NCI-H748 treated with DMSO at 0.1 percent for 48 hours (cell line): Measurements from ENCODE around the gene CRYBA4.

Experiments used
- DNase-seq: peaks from one replicate; lab custom pipeline; 2025; lab: John Stamatoyannopoulos, UW

The CRYBA4 gene

GRCh38 chr22:26660961-26661578, 39.3 kb downstream of the CRYBA4 start:
- no peak for DNase-seq

- DNase-seq: no peak
These were observed 40.4 kb downstream of the CRYBA4 start for GRCh38 chr22:26662160-26662559.

- DNase-seq: no peak
These were observed 41.7 kb downstream of the CRYBA4 start for GRCh38 chr22:26663374-26663923.

- DNase-seq: no peak
These were observed 44.1 kb downstream of the CRYBA4 start for GRCh38 chr22:26665813-26666231.

- DNase-seq: no peak
These were observed 45.4 kb downstream of the CRYBA4 start for GRCh38 chr22:26667140-26667539.

GRCh38 chr22:26669060-26669481, 47.3 kb downstream of the CRYBA4 start:
- DNase-seq: no peak

GRCh38 chr22:26670459-26670858, 48.7 kb downstream of the CRYBA4 start:
- no peak for DNase-seq

- DNase-seq: no peak
These were observed 49.7 kb downstream of the CRYBA4 start for GRCh38 chr22:26671317-26672059.

- DNase-seq: no peak
These were observed 50.3 kb downstream of the CRYBA4 start for GRCh38 chr22:26672060-26672471.

GRCh38 chr22:26672590-26673468, 51.1 kb downstream of the CRYBA4 start:
- peak; percentile 96 for DNase-seq

- DNase-seq: no peak
These were observed 51.7 kb downstream of the CRYBA4 start for GRCh38 chr22:26673486-26673885.

- DNase-seq: no peak
These were observed 52.7 kb downstream of the CRYBA4 start for GRCh38 chr22:26674211-26675190.

GRCh38 chr22:26675687-26676268, 54.0 kb downstream of the CRYBA4 start:
- no peak for DNase-seq

GRCh38 chr22:26677217-26677616, 55.5 kb downstream of the CRYBA4 start:
- no peak for DNase-seq

- DNase-seq: peak; percentile 41
These were observed 57.4 kb downstream of the CRYBA4 start for GRCh38 chr22:26679003-26679629.
